HCT116 (cell line): Measurements from ENCODE around the gene KIAA1671. TPM values are rescaled to one million over a fixed set of nuclear protein-coding genes. Genes with fewer than 3 reads are reported as not detected.

ENCODE experiments used
- ATAC-seq: fragments of 200-7000 bp; cut with Tn5 transposase; 2 replicates; pipeline ENCODE4 v1.9.1; 2020; ENCODE audit warnings: mild to moderate bottlenecking, moderate library complexity
- BruUV-seq: library from RNA; stranded (reverse); fragments of 400-500 nt; replicated peaks from 2 replicates; lab custom pipeline; 2021; lab: Mats Ljungman, UMichigan
- CTCF ChIA-PET: fragments of 300-600 bp; sonication (Branson Sonifier 250); formaldehyde crosslinking; loops from one replicate; lab custom pipeline; 2021; ENCODE audit warnings: antibody characterized with exemption; lab: Charles Lee
- POLR2A ChIA-PET: fragments of 300-600, 350-600 bp; sonication (Branson Sonifier 250); formaldehyde crosslinking; loops from one replicate; lab custom pipeline; 2021; ENCODE audit warnings: antibody characterized with exemption; lab: Charles Lee
- RAD21 ChIA-PET, 2 experiments: fragments of 300-600 bp; sonication (Branson Sonifier 250); formaldehyde crosslinking; loops; one replicate each; lab custom pipeline; 2023; ENCODE audit warnings: low total read pairs in 2 of 2; ENCODE audit not compliant: uncharacterized antibody in 2 of 2, unreplicated experiment in 2 of 2, low non-redundant PET in 1 of 2; lab: Charles Lee
- DNase-seq: peaks from one replicate; pipeline ENCODE4 v3.0.0-alpha.2; 2010; ENCODE audit warnings: low read depth, low spot score
- H2AFZ ChIP-seq: fragments of 200-600 bp; shearing (Covaris generic), sonication (generic); 2 replicates; pipeline ENCODE4 v1.6.1; 2017; ENCODE audit warnings: low read depth, mixed run types, mixed read lengths, antibody characterized with exemption, low read length; ENCODE audit not compliant: poor library complexity, severe bottlenecking
- H3K27ac ChIP-seq: 2 replicates; pipeline ENCODE4 v1.5.1; 2012; ENCODE audit warnings: low read depth, low read length
- H3K27me3 ChIP-seq: fragments of 200-600 bp; sonication (generic); 2 replicates; pipeline ENCODE4 v1.6.1; 2016; ENCODE audit warnings: mixed run types, low read length, mixed read lengths; ENCODE audit not compliant: insufficient read depth
- H3K36me3 ChIP-seq, 2 experiments: fragments of 200-500 bp in 1 of 2; fragments of 200-600 bp in 1 of 2; sonication (Bioruptor generic) in 1 of 2; sonication (generic) in 1 of 2; 2 replicates each; pipeline versions ENCODE4 v1.5.1 to v1.6.1; 2014 to 2016; ENCODE audit warnings: low read length in 2 of 2, inconsistent platforms in 1 of 2, mixed read lengths in 1 of 2, mixed run types in 1 of 2; ENCODE audit not compliant: insufficient read depth in 2 of 2, control insufficient read depth in 1 of 2
- H3K4me1 ChIP-seq, 2 experiments: fragments of 200-600 bp in 1 of 2; sonication (generic) in 1 of 2; 2 replicates each; pipeline versions ENCODE4 v1.5.1 to v1.6.1; 2012 to 2017; ENCODE audit warnings: low read length in 2 of 2, inconsistent platforms in 1 of 2, mild to moderate bottlenecking in 1 of 2, mixed read lengths in 1 of 2, mixed run types in 1 of 2, moderate library complexity in 1 of 2; ENCODE audit not compliant: insufficient read depth in 2 of 2, control insufficient read depth in 1 of 2
- H3K4me2 ChIP-seq: fragments of 200-600 bp; sonication (generic); 2 replicates; pipeline ENCODE4 v1.6.1; 2017; ENCODE audit warnings: mixed run types, low read length, mixed read lengths
- H3K4me3 ChIP-seq, 2 experiments: fragments of 200-600 bp in 1 of 2; sonication (generic) in 1 of 2; replicated peaks in 1 of 2; 2 replicates each; pipeline ENCODE4 v1.5.1; 2011 to 2016; ENCODE audit warnings: low read length in 2 of 2, control low read depth in 1 of 2, low read depth in 1 of 2, mild to moderate bottlenecking in 1 of 2, mixed read lengths in 1 of 2, mixed run types in 1 of 2
- H3K79me2 ChIP-seq: fragments of 200-600 bp; sonication (generic); 2 replicates; pipeline ENCODE4 v1.6.1; 2017; ENCODE audit warnings: mild to moderate bottlenecking, mixed run types, low read length, moderate library complexity, mixed read lengths; ENCODE audit not compliant: insufficient read depth
- H3K9ac ChIP-seq: fragments of 200-600 bp; sonication (generic); 2 replicates; pipeline ENCODE4 v1.6.1; 2016; ENCODE audit warnings: low read length, mixed read lengths
- H3K9me2 ChIP-seq: fragments of 200-600 bp; sonication (generic), shearing (Covaris generic); 2 replicates; pipeline ENCODE4 v1.6.1; 2017; ENCODE audit warnings: mixed run types, mild to moderate bottlenecking, moderate library complexity; ENCODE audit not compliant: insufficient read depth
- H3K9me3 ChIP-seq, 2 experiments: fragments of 200-500 bp in 1 of 2; fragments of 200-600 bp in 1 of 2; sonication (Bioruptor generic) in 1 of 2; sonication (generic) in 1 of 2; 2 replicates each; pipeline ENCODE4 v1.6.1; 2014 to 2017; ENCODE audit warnings: low read length in 2 of 2, mixed read lengths in 2 of 2, inconsistent platforms in 1 of 2, low read depth in 1 of 2, mild to moderate bottlenecking in 1 of 2, mixed run types in 1 of 2, moderate library complexity in 1 of 2; ENCODE audit not compliant: control insufficient read depth in 1 of 2, insufficient read depth in 1 of 2
- H4K20me1 ChIP-seq: fragments of 200-600 bp; sonication (generic), shearing (Covaris generic); 2 replicates; pipeline ENCODE4 v1.6.1; 2017; ENCODE audit warnings: mixed run types, mild to moderate bottlenecking, moderate library complexity; ENCODE audit not compliant: insufficient read depth
- FOSL1 ChIP-seq: IDR thresholded peaks from 2 replicates; pipeline ENCODE4 v1.6.1; 2012; ENCODE audit warnings: low read depth
- POLR2AphosphoS5 ChIP-seq: IDR thresholded peaks from 2 replicates; pipeline ENCODE4 v1.6.1; 2011; ENCODE audit warnings: mild to moderate bottlenecking, low read depth, low read length, moderate library complexity
- RAD21 ChIP-seq: IDR thresholded peaks from 2 replicates; pipeline ENCODE4 v1.6.1; 2012; ENCODE audit warnings: low read depth, mild to moderate bottlenecking
- SIN3A ChIP-seq: IDR thresholded peaks from 2 replicates; pipeline ENCODE4 v1.6.1; 2012; ENCODE audit warnings: low read depth
- intact Hi-C: fragments of 100-400 bp; cut with micrococcal nuclease; formaldehyde crosslinking; loops from 2 replicates; pipeline ENCODE4 v1.10.0; 2022
- total RNA-seq: library from RNA; stranded (reverse); gene quantifications from one replicate; pipeline ENCODE4 v1.2.1, GENCODE V29; 2021; ENCODE audit not compliant: unreplicated experiment
- TF ChIP-seq, protein P1 (sequence below): IDR thresholded peaks from 2 replicates; pipeline ENCODE4 v1.6.1; 2012
- TF ChIP-seq, protein P2 (sequence below), 3 experiments: fragments of 200-600 bp in 1 of 3; sonication (generic) in 1 of 3; IDR thresholded peaks in 2 of 3; conservative IDR thresholded peaks in 1 of 3; 2 replicates each; pipeline ENCODE4 v1.5.1; 2012 to 2017; ENCODE audit warnings: low read depth in 2 of 3, low read length in 2 of 3, antibody characterized with exemption in 1 of 3, borderline replicate concordance in 1 of 3, control low read depth in 1 of 3, mild to moderate bottlenecking in 1 of 3, mixed read lengths in 1 of 3, mixed run types in 1 of 3, moderate library complexity in 1 of 3; ENCODE audit not compliant: insufficient read depth in 1 of 3
- TF ChIP-seq, protein P3 (sequence below): IDR thresholded peaks from 2 replicates; pipeline ENCODE4 v1.6.1; 2012
- TF ChIP-seq, protein P4 (sequence below): IDR thresholded peaks from 2 replicates; pipeline ENCODE4 v1.6.1; 2011; ENCODE audit warnings: mild to moderate bottlenecking, low read length, moderate library complexity; ENCODE audit not compliant: insufficient replicate concordance; ENCODE audit errors: extremely low read depth

KIAA1671 gene
- total RNA-seq, 1 experiment from 2014 or later: 36.8 TPM

DNA sequence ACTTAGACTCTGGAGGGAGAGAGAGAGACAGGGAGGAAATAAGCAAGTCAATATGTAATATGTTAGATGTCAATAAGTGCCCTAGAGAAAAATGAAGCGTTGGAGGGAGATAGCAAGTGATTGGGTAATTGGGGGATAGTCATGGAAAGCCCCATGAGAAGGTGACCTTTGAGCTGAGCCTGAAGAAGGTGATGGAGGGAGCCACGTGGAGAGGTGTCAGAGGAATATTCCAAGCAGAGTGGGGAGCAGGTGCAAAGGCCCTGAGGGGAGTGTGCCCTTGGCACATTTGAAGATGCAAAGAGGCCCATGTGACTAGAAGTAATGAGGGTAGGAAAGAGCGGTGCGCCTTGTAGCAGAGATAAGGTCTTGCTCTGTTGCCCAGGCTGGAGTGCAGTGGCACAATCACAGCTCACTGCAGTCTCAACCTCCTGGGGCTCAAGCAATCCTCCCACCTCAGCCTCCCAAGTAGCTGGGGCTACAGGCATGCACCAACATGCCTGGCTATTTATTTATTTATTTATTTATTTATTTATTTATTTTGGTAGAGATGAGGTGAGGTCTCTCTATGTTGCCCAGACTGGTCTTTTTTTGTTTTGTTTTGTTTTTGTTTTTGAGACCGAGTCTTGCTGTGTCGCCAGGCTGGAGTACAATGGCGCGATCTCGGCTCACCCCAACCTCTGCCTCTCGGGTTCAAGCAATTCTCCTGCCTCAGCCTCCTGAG, 8.1 kb upstream of the KIAA1671 start:
- Histone ChIP-seq H3K9ac (no peak overlapping the region), H3K27ac (no peak overlapping the region), H4K20me1 (no peaks in the 10 kb centered on the region), H3K4me1 (0 out of 4 replicates have a peak, but pooled peaks cover 0 to 2% of the 10 kb centered on the region in 2 experiments), H3K9me3 (no peaks in the 10 kb centered on the region), H3K4me3 (no peak overlapping the region), H3K4me2 (no peak overlapping the region), H3K9me2 (no peaks in the 10 kb centered on the region), H3K79me2 (no peaks in the 10 kb centered on the region), H3K36me3 (no peaks in the 10 kb centered on the region), H2AFZ (no peak overlapping the region), H3K27me3 (no peaks in the 10 kb centered on the region)
- BruUV-seq: no TSS peak
- intact Hi-C loops: no loop called here
- POLR2A ChIA-PET: no interaction called here
- ATAC-seq (no peak), DNase-seq (no peak)
- TF ChIP-seq, protein P1, sequence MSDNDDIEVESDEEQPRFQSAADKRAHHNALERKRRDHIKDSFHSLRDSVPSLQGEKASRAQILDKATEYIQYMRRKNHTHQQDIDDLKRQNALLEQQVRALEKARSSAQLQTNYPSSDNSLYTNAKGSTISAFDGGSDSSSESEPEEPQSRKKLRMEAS: no peak
- no peak for TF ChIP-seq POLR2AphosphoS5
- TF ChIP-seq, protein P2, sequence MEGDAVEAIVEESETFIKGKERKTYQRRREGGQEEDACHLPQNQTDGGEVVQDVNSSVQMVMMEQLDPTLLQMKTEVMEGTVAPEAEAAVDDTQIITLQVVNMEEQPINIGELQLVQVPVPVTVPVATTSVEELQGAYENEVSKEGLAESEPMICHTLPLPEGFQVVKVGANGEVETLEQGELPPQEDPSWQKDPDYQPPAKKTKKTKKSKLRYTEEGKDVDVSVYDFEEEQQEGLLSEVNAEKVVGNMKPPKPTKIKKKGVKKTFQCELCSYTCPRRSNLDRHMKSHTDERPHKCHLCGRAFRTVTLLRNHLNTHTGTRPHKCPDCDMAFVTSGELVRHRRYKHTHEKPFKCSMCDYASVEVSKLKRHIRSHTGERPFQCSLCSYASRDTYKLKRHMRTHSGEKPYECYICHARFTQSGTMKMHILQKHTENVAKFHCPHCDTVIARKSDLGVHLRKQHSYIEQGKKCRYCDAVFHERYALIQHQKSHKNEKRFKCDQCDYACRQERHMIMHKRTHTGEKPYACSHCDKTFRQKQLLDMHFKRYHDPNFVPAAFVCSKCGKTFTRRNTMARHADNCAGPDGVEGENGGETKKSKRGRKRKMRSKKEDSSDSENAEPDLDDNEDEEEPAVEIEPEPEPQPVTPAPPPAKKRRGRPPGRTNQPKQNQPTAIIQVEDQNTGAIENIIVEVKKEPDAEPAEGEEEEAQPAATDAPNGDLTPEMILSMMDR (IDR thresholded peaks at IDR 0.05 in 2 of 3, conservative IDR thresholded peaks at IDR 0.05 in 1 of 3; ENCODE audit: borderline replicate concordance in 1 of 3, insufficient read depth in 1 of 3, low read depth in 2 of 3, low read length in 2 of 3): no peak
- no peak for TF ChIP-seq FOSL1
- TF ChIP-seq, protein P3, sequence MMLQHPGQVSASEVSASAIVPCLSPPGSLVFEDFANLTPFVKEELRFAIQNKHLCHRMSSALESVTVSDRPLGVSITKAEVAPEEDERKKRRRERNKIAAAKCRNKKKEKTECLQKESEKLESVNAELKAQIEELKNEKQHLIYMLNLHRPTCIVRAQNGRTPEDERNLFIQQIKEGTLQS: no peak
- no peak for TF ChIP-seq RAD21
- TF ChIP-seq SIN3A: no peak
- TF ChIP-seq, protein P4, sequence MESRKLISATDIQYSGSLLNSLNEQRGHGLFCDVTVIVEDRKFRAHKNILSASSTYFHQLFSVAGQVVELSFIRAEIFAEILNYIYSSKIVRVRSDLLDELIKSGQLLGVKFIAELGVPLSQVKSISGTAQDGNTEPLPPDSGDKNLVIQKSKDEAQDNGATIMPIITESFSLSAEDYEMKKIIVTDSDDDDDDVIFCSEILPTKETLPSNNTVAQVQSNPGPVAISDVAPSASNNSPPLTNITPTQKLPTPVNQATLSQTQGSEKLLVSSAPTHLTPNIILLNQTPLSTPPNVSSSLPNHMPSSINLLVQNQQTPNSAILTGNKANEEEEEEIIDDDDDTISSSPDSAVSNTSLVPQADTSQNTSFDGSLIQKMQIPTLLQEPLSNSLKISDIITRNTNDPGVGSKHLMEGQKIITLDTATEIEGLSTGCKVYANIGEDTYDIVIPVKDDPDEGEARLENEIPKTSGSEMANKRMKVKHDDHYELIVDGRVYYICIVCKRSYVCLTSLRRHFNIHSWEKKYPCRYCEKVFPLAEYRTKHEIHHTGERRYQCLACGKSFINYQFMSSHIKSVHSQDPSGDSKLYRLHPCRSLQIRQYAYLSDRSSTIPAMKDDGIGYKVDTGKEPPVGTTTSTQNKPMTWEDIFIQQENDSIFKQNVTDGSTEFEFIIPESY: no peak
- CTCF ChIA-PET: no interaction called here
- RAD21 ChIA-PET: no interaction called here
